IPS DF 6.9 (cell line): ENCODE results near the gene ETFBKMT.
"Not testable (repeated sequence)": the region's sequence is repeated elsewhere in the genome, so short reads cannot be mapped to it uniquely, and the experiment has no call there.

Experiments
- DNase-seq: peaks from one replicate; pipeline ENCODE4 v3.0.0-alpha.2; 2013; ENCODE audit warnings: low read depth, low spot score
- H3K27ac ChIP-seq: one replicate; pipeline ENCODE4 v1.5.1; 2013; ENCODE audit warnings: low read length, control low read depth
- H3K27me3 ChIP-seq: 2 replicates; pipeline ENCODE4 v1.6.1; 2013; ENCODE audit warnings: mild to moderate bottlenecking, low read length; ENCODE audit not compliant: control insufficient read depth, insufficient read depth
- H3K36me3 ChIP-seq: 2 replicates; pipeline ENCODE4 v1.6.1; 2013; ENCODE audit warnings: low read length; ENCODE audit not compliant: control insufficient read depth, insufficient read depth
- H3K4me1 ChIP-seq: 2 replicates; pipeline ENCODE4 v1.6.1; 2013; ENCODE audit warnings: low read length; ENCODE audit not compliant: control insufficient read depth, insufficient read depth
- H3K4me3 ChIP-seq: 2 replicates; pipeline ENCODE4 v1.5.1; 2013; ENCODE audit warnings: mild to moderate bottlenecking, low read length
- H3K9me3 ChIP-seq: 2 replicates; pipeline ENCODE4 v1.6.1; 2013; ENCODE audit warnings: low read length, inconsistent platforms; ENCODE audit not compliant: control insufficient read depth, insufficient read depth
- WGBS: extraction: QIAGEN DNeasy Blood & Tissue Kit; methylation state at CpG from one replicate; pipeline ENCODE4 v1.1.7; 2013; ENCODE audit warnings: mixed read lengths, missing lambda C conversion rate; ENCODE audit not compliant: insufficient read length, insufficient coverage; 5-methylcytosine and 5-hydroxymethylcytosine counted together

Gene ETFBKMT

GRCh38 chr12:31658471-31659086 lies 909 bp upstream of the ETFBKMT start:
- no peak overlapping the region; the same call in 1 of the 2 replicates for H3K4me3 ChIP-seq
- no peaks in the 10 kb centered on the region for H3K27me3 ChIP-seq
- H3K27ac ChIP-seq: no peak overlapping the region
- no peak for DNase-seq
- no CpG with 5 or more reads among the region's 11 CpGs for WGBS
- H3K9me3 ChIP-seq: no peaks in the 10 kb centered on the region
- H3K36me3 ChIP-seq: no peaks in the 10 kb centered on the region
- H3K4me1 ChIP-seq: no peaks in the 10 kb centered on the region

DNA sequence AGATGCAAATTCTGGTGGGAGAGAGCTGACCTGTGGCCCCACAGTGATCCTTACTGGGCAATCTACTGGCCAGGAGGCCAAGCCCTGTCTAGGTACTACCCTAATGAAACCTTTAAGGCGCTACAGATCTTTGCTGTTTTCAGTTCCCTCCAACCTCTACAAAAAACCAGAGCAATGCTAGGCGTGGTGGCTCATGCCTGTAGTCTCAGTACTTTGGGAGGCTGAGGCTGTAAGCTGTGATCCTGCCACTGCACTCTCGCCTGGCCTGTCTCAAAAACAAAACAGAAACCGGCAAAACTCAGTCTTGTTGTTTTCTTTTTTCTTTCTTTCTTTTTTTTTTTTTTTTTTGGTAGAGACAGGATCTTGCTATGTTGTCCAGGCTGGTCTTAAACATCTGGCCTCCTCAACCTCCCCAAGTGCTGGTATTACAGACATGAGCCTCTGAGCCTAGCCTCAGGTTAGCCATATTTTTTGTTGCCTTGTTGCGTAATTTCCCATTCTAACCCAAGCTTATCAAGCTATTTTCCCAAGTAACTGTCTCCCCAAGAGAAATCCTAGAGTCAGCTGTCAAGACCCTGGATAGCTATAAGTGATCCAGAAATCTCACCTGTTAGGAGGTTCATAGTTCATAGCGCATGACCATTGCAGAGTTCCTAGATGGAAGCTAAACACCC lies 2.8 kb downstream of the ETFBKMT start:
- Histone ChIP-seq H3K4me1 (no peaks in the 10 kb centered on the region), H3K9me3 (no peaks in the 10 kb centered on the region), H3K36me3 (no peaks in the 10 kb centered on the region), H3K4me3 (no peak overlapping the region), H3K27me3 (no peaks in the 10 kb centered on the region), H3K27ac (no peak overlapping the region)
- WGBS: no CpG with 5 or more reads among the region's 6 CpGs
- no peak for DNase-seq

GRCh38 chr12:31663576-31663975 lies 4.1 kb downstream of the ETFBKMT start:
- no peaks in the 10 kb centered on the region for H3K4me1 ChIP-seq
- H3K9me3 ChIP-seq: no peaks in the 10 kb centered on the region
- no CpG with 5 or more reads among the region's 4 CpGs for WGBS
- H3K4me3 ChIP-seq: no peak overlapping the region
- no peak for DNase-seq
- no peaks in the 10 kb centered on the region for H3K27me3 ChIP-seq
- no peak overlapping the region for H3K27ac ChIP-seq
- H3K36me3 ChIP-seq: no peaks in the 10 kb centered on the region

DNA sequence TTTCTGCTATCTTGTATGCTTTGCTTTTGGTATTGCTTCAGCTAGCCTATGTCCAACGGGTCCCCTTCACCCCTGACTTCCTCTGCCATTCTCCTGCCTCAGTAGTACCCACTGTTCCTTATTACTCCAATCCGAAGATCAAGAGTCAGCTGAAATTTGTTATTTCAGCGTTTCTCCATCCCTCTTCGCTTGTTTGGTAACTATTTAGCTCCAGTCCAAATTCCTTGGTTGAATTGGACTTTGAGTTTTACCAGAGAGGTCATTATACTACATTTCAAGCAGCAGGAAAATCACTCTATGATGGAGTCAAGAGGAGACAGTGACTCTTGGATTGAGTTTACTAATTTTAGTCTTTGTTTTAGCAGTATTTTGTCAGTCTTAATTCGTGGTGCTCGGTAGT lies 4.5 kb downstream of the ETFBKMT start:
- Histone ChIP-seq H3K9me3 (no peaks in the 10 kb centered on the region), H3K4me1 (no peaks in the 10 kb centered on the region), H3K36me3 (no peaks in the 10 kb centered on the region), H3K27me3 (no peaks in the 10 kb centered on the region), H3K4me3 (no peak overlapping the region), H3K27ac (no peak overlapping the region)
- DNase-seq: no peak
- no CpG with 5 or more reads among the region's 6 CpGs for WGBS

GRCh38 chr12:31669020-31669419 lies 9.5 kb downstream of the ETFBKMT start:
- H3K36me3 ChIP-seq: no peaks in the 10 kb centered on the region
- no peaks in the 10 kb centered on the region for H3K27me3 ChIP-seq
- no peak overlapping the region for H3K4me3 ChIP-seq
- DNase-seq: no peak
- no peak overlapping the region for H3K27ac ChIP-seq
- 0 out of 2 replicates have a peak, but pooled peaks cover 2% of the 10 kb centered on the region for H3K9me3 ChIP-seq
- no peaks in the 10 kb centered on the region for H3K4me1 ChIP-seq

GRCh38 chr12:31669582-31669981 lies 10.1 kb downstream of the ETFBKMT start:
- not testable (repeated sequence) for H3K27me3 ChIP-seq, H3K4me3 ChIP-seq, H3K36me3 ChIP-seq, DNase-seq, H3K4me1 ChIP-seq, H3K27ac ChIP-seq, H3K9me3 ChIP-seq
- no CpG with 5 or more reads among the region's 2 CpGs for WGBS

GRCh38 chr12:31672521-31672920 lies 13.0 kb downstream of the ETFBKMT start:
- Histone ChIP-seq H3K36me3 (no peaks in the 10 kb centered on the region), H3K4me3 (no peak overlapping the region), H3K27ac (no peak overlapping the region), H3K4me1 (no peaks in the 10 kb centered on the region), H3K9me3 (0 out of 2 replicates have a peak, but pooled peaks cover 2% of the 10 kb centered on the region), H3K27me3 (no peaks in the 10 kb centered on the region)
- DNase-seq: no peak
- no CpG with 5 or more reads among the region's 4 CpGs for WGBS

GRCh38 chr12:31682136-31682962 lies 22.9 kb downstream of the ETFBKMT start:
- H3K27me3 ChIP-seq: no peaks in the 10 kb centered on the region
- H3K4me1 ChIP-seq: no peaks in the 10 kb centered on the region
- no peaks in the 10 kb centered on the region for H3K36me3 ChIP-seq
- peak; percentile 91 for DNase-seq
- H3K4me3 ChIP-seq: no peak overlapping the region
- WGBS: no CpG with 5 or more reads among the region's 10 CpGs
- no peaks in the 10 kb centered on the region for H3K9me3 ChIP-seq
- H3K27ac ChIP-seq: no peak overlapping the region

GRCh38 chr12:31685801-31686200 lies 26.3 kb downstream of the ETFBKMT start:
- no peaks in the 10 kb centered on the region for H3K9me3 ChIP-seq
- no peaks in the 10 kb centered on the region for H3K27me3 ChIP-seq
- no peaks in the 10 kb centered on the region for H3K36me3 ChIP-seq
- H3K4me3 ChIP-seq: no peak overlapping the region
- no peaks in the 10 kb centered on the region for H3K4me1 ChIP-seq
- DNase-seq: no peak
- WGBS: no CpG with 5 or more reads among the region's 3 CpGs
- H3K27ac ChIP-seq: no peak overlapping the region

GRCh38 chr12:31687101-31687527 lies 27.6 kb downstream of the ETFBKMT start:
- DNase-seq: no peak
- Histone ChIP-seq H3K4me3 (no peak overlapping the region), H3K27me3 (no peaks in the 10 kb centered on the region), H3K36me3 (no peaks in the 10 kb centered on the region), H3K27ac (no peak overlapping the region), H3K9me3 (no peaks in the 10 kb centered on the region), H3K4me1 (no peaks in the 10 kb centered on the region)
- WGBS: no CpG with 5 or more reads among the region's 3 CpGs
